H9 (cell line): ENCODE measurements around the gene TIMELESS. TPM values are rescaled to one million over a fixed set of nuclear protein-coding genes. Genes with fewer than 3 reads are reported as not detected.

Experiments
- DNase-seq: peaks from one replicate; pipeline ENCODE4 v3.0.0-alpha.2; 2017
- H2AFZ ChIP-seq: one replicate; pipeline ENCODE4 v1.6.1; 2013; ENCODE audit warnings: mild to moderate bottlenecking, low read length, control low read depth, moderate library complexity
- H2AK5ac ChIP-seq: 2 replicates; pipeline ENCODE4 v1.6.1; 2013; ENCODE audit warnings: low read length, control low read depth, mixed read lengths; ENCODE audit not compliant: insufficient read length
- H2BK120ac ChIP-seq: one replicate; pipeline ENCODE4 v1.6.1; 2013; ENCODE audit warnings: low read depth, mild to moderate bottlenecking, low read length, control low read depth, inconsistent platforms; ENCODE audit not compliant: poor library complexity, severe bottlenecking
- H2BK12ac ChIP-seq: 2 replicates; pipeline ENCODE4 v1.6.1; 2013; ENCODE audit warnings: low read length, control low read depth, mixed read lengths, low read depth; ENCODE audit not compliant: insufficient read length
- H2BK15ac ChIP-seq: 2 replicates; pipeline ENCODE4 v1.6.1; 2013; ENCODE audit warnings: low read depth, low read length, control low read depth
- H2BK20ac ChIP-seq: one replicate; pipeline ENCODE4 v1.6.1; 2013; ENCODE audit warnings: low read depth, mild to moderate bottlenecking, low read length, control low read depth, inconsistent platforms; ENCODE audit not compliant: poor library complexity, severe bottlenecking
- H2BK5ac ChIP-seq: 2 replicates; pipeline ENCODE4 v1.6.1; 2013; ENCODE audit warnings: low read length, control low read depth, mixed read lengths; ENCODE audit not compliant: insufficient read length
- H3K14ac ChIP-seq: 2 replicates; pipeline ENCODE4 v1.6.1; 2013; ENCODE audit warnings: low read length, control low read depth; ENCODE audit not compliant: insufficient read depth
- H3K18ac ChIP-seq: 2 replicates; pipeline ENCODE4 v1.6.1; 2013; ENCODE audit warnings: low read depth, mild to moderate bottlenecking, mixed read lengths, low read length, control low read depth; ENCODE audit not compliant: insufficient read length
- H3K23ac ChIP-seq: 2 replicates; pipeline ENCODE4 v1.6.1; 2013; ENCODE audit warnings: low read length, control low read depth, mixed read lengths, low read depth; ENCODE audit not compliant: insufficient read length
- H3K23me2 ChIP-seq: 2 replicates; pipeline ENCODE4 v1.6.1; 2013; ENCODE audit warnings: low read depth, mild to moderate bottlenecking, mixed read lengths, low read length, control low read depth; ENCODE audit not compliant: insufficient read length, poor library complexity, severe bottlenecking
- H3K27ac ChIP-seq: 2 replicates; pipeline ENCODE4 v1.5.1; 2013; ENCODE audit warnings: low read length, control low read depth, mixed read lengths, low read depth; ENCODE audit not compliant: insufficient read length
- H3K27me3 ChIP-seq: 2 replicates; pipeline ENCODE4 v1.6.1; 2013; ENCODE audit warnings: low read length, control low read depth, inconsistent platforms; ENCODE audit not compliant: insufficient read depth
- H3K4ac ChIP-seq: 2 replicates; pipeline ENCODE4 v1.6.1; 2013; ENCODE audit warnings: low read depth, mild to moderate bottlenecking, control low read depth, inconsistent platforms, low read length, moderate library complexity
- H3K4me1 ChIP-seq: 2 replicates; pipeline ENCODE4 v1.6.1; 2013; ENCODE audit warnings: low read length, control low read depth, inconsistent platforms; ENCODE audit not compliant: insufficient read depth
- H3K4me2 ChIP-seq: 2 replicates; pipeline ENCODE4 v1.6.1; 2013; ENCODE audit warnings: low read length, control low read depth, mixed read lengths; ENCODE audit not compliant: insufficient read length, insufficient read depth
- H3K56ac ChIP-seq: 2 replicates; pipeline ENCODE4 v1.6.1; 2013; ENCODE audit warnings: low read depth, mild to moderate bottlenecking, mixed read lengths, low read length, control low read depth; ENCODE audit not compliant: insufficient read length
- H3K79me1 ChIP-seq: 2 replicates; pipeline ENCODE4 v1.6.1; 2013; ENCODE audit warnings: low read depth, mild to moderate bottlenecking, moderate library complexity, low read length, control low read depth, inconsistent platforms; ENCODE audit not compliant: insufficient read depth, poor library complexity, severe bottlenecking
- H3K79me2 ChIP-seq: 2 replicates; pipeline ENCODE4 v1.6.1; 2013; ENCODE audit warnings: low read length, control low read depth, inconsistent platforms; ENCODE audit not compliant: insufficient read depth
- H3K9ac ChIP-seq: 2 replicates; pipeline ENCODE4 v1.6.1; 2013; ENCODE audit warnings: low read length, control low read depth, mixed read lengths; ENCODE audit not compliant: insufficient read length; ENCODE audit errors: extremely low read depth
- H3K9me3 ChIP-seq: one replicate; pipeline ENCODE4 v1.6.1; 2013; ENCODE audit warnings: low read depth, low read length, inconsistent platforms; ENCODE audit not compliant: control insufficient read depth
- H3T11ph ChIP-seq: one replicate; pipeline ENCODE4 v1.6.1; 2013; ENCODE audit warnings: mild to moderate bottlenecking, low read length, control low read depth, inconsistent platforms
- H4K20me1 ChIP-seq: one replicate; pipeline ENCODE4 v1.6.1; 2013; ENCODE audit not compliant: control insufficient read depth, insufficient read length, insufficient read depth
- H4K5ac ChIP-seq: 2 replicates; pipeline ENCODE4 v1.6.1; 2013; ENCODE audit warnings: low read depth, mild to moderate bottlenecking, mixed read lengths, low read length, control low read depth; ENCODE audit not compliant: insufficient read length
- H4K8ac ChIP-seq: replicated peaks from 2 replicates; pipeline ENCODE4 v1.6.1; 2013; ENCODE audit warnings: low read length, control low read depth, mixed read lengths, low read depth; ENCODE audit not compliant: insufficient read length
- H4K91ac ChIP-seq: 2 replicates; pipeline ENCODE4 v1.6.1; 2013; ENCODE audit warnings: low read depth, mild to moderate bottlenecking, moderate library complexity, mixed read lengths, low read length, control low read depth; ENCODE audit not compliant: insufficient read length
- H3K27ac Mint-ChIP-seq, 3 experiments: 2 replicates in 2 of 3; 3 replicates in 1 of 3; pipeline ENCODE4 v1.8.0; 2020 to 2021; ENCODE audit warnings: mixed read lengths in 3 of 3, mild to moderate bottlenecking in 1 of 3, moderate library complexity in 1 of 3
- H3K27me3 Mint-ChIP-seq: 2 replicates; pipeline ENCODE4 v1.8.0; 2021; ENCODE audit warnings: low read depth, mild to moderate bottlenecking, moderate library complexity, mixed read lengths
- H3K36me3 Mint-ChIP-seq, 3 experiments: 2 replicates in 2 of 3; 3 replicates in 1 of 3; pipeline ENCODE4 v1.8.0; 2020 to 2021; ENCODE audit warnings: low read depth in 3 of 3, mixed read lengths in 3 of 3; ENCODE audit not compliant: insufficient read depth in 1 of 3
- H3K4me1 Mint-ChIP-seq, 2 experiments: 2 replicates each; pipeline ENCODE4 v1.8.0; 2020; ENCODE audit warnings: mixed read lengths in 2 of 2
- H3K4me3 Mint-ChIP-seq, 2 experiments: 2 replicates in 1 of 2; 3 replicates in 1 of 2; pipeline ENCODE4 v1.8.0; 2020 to 2021; ENCODE audit warnings: mild to moderate bottlenecking in 2 of 2, mixed read lengths in 2 of 2, moderate library complexity in 1 of 2
- H3K9me3 Mint-ChIP-seq, 2 experiments: 2 replicates in 1 of 2; 3 replicates in 1 of 2; pipeline ENCODE4 v1.8.0; 2020; ENCODE audit warnings: mild to moderate bottlenecking in 2 of 2, mixed read lengths in 2 of 2, moderate library complexity in 1 of 2
- WGBS: extraction: QIAGEN DNeasy Blood & Tissue Kit; methylation state at CpG from one replicate; pipeline ENCODE4 v1.1.7; 2013; ENCODE audit warnings: missing lambda C conversion rate, low lambda C conversion rate, mixed read lengths; ENCODE audit not compliant: insufficient read length; ENCODE audit errors: extremely low coverage; 5-methylcytosine and 5-hydroxymethylcytosine counted together
- total RNA-seq: library from RNA; stranded (reverse); gene quantifications from 2 replicates; pipeline ENCODE4 v1.2.1, GENCODE V29; 2021
- TF ChIP-seq, protein P1 (sequence below): fragments of 200-600 bp; sonication (generic); conservative IDR thresholded peaks from 3 replicates; pipeline ENCODE4 v1.8.0; 2021; ENCODE audit warnings: antibody characterized with exemption, mild to moderate bottlenecking

TIMELESS gene
- total RNA-seq, 1 experiment from 2014 or later, result 68.0 TPM

DNA sequence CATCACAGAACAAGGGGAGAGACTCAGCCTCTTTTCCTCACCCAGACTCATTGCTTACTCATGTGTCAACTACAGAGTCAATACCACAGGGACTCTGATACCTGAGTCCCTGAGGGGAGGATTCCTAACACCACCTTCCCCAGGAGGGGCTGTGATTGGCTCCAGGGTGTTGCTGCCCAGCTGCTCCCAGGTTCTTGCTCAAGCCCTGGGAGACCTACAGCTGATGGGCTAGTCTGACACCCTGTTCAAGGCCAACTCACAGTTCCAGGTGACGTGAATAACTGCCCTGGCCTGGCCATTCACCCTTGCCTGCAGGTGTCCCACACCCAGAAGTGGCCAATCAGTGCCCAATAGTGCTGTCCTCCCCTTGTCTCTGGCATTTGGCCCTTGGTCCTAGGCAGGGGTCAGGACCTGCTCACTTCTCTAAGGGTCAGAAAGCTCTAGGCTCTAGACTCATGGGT lies 27.8 kb upstream of the TIMELESS start:
- H3K36me3 Mint-ChIP-seq, result peaks cover 0 to 29% (median 7%) of the 10 kb centered on the region in 3 experiments; a peak in 4 of 7 replicates
- no peak for DNase-seq
- Histone ChIP-seq H4K91ac (no peak overlapping the region), H2AK5ac (no peak overlapping the region), H3K27me3 (no peaks in the 10 kb centered on the region), H3K9ac (no peak overlapping the region), H3K23ac (no peak overlapping the region), H3K18ac (no peak overlapping the region), H3K79me1 (no peaks in the 10 kb centered on the region), H2BK20ac (no peak overlapping the region), H3T11ph (no peak overlapping the region), H3K23me2 (no peaks in the 10 kb centered on the region), H3K27ac (no peak overlapping the region), H3K56ac (no peak overlapping the region), H3K79me2 (no peaks in the 10 kb centered on the region), H3K14ac (no peak overlapping the region), H2BK120ac (no peak overlapping the region), H4K8ac (no peak overlapping the region), H2BK12ac (no peak overlapping the region), H4K5ac (no peak overlapping the region), H2BK5ac (no peak overlapping the region), H3K4me2 (no peak overlapping the region), H2AFZ (no peak overlapping the region), H3K4ac (no peak overlapping the region), H4K20me1 (no peaks in the 10 kb centered on the region), H3K9me3 (no peaks in the 10 kb centered on the region), H3K4me1 (no peaks in the 10 kb centered on the region), H2BK15ac (no peak overlapping the region)
- WGBS, result no CpG with 5 or more reads among the region's 1 CpG
- no peaks in the 10 kb centered on the region for H3K27me3 Mint-ChIP-seq
- TF ChIP-seq, protein P1, sequence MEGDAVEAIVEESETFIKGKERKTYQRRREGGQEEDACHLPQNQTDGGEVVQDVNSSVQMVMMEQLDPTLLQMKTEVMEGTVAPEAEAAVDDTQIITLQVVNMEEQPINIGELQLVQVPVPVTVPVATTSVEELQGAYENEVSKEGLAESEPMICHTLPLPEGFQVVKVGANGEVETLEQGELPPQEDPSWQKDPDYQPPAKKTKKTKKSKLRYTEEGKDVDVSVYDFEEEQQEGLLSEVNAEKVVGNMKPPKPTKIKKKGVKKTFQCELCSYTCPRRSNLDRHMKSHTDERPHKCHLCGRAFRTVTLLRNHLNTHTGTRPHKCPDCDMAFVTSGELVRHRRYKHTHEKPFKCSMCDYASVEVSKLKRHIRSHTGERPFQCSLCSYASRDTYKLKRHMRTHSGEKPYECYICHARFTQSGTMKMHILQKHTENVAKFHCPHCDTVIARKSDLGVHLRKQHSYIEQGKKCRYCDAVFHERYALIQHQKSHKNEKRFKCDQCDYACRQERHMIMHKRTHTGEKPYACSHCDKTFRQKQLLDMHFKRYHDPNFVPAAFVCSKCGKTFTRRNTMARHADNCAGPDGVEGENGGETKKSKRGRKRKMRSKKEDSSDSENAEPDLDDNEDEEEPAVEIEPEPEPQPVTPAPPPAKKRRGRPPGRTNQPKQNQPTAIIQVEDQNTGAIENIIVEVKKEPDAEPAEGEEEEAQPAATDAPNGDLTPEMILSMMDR, result no peak
- no peaks in the 10 kb centered on the region for H3K9me3 Mint-ChIP-seq
- H3K4me1 Mint-ChIP-seq, result no peaks in the 10 kb centered on the region
- H3K4me3 Mint-ChIP-seq, result no peak overlapping the region
- no peak overlapping the region for H3K27ac Mint-ChIP-seq
